Activated B cell treated with CpG ODN at 0.5 μM for 24 hours (primary cell): ENCODE measurements around the gene CAPNS1. TPM values are rescaled to one million over a fixed set of nuclear protein-coding genes. Genes with fewer than 3 reads are reported as not detected.

Source experiments
- ATAC-seq: fragments of 200-7000 bp; cut with Tn5 transposase; one replicate; pipeline ENCODE4 v1.10.0; 2021; ENCODE audit warnings: low read depth, mild to moderate bottlenecking, moderate library complexity
- CTCF ChIA-PET: fragments of 350-600 bp; sonication (Branson Sonifier 250); formaldehyde crosslinking; loops from one replicate; lab custom pipeline; 2021; ENCODE audit warnings: antibody characterized with exemption; lab: Charles Lee
- POLR2A ChIA-PET: fragments of 350-600 bp; sonication (Branson Sonifier 250); formaldehyde crosslinking; loops from one replicate; lab custom pipeline; 2021; ENCODE audit warnings: antibody characterized with exemption; lab: Charles Lee
- DNase-seq: peaks from one replicate; pipeline ENCODE4 v3.0.0; 2022
- H3K27ac Mint-ChIP-seq: one replicate; pipeline ENCODE4 v1.8.0; 2020; ENCODE audit warnings: mixed read lengths
- H3K27me3 Mint-ChIP-seq: one replicate; pipeline ENCODE4 v1.8.0; 2021; ENCODE audit warnings: mixed read lengths
- H3K36me3 Mint-ChIP-seq: one replicate; pipeline ENCODE4 v1.8.0; 2021; ENCODE audit warnings: low read depth, mixed read lengths
- H3K4me1 Mint-ChIP-seq: one replicate; pipeline ENCODE4 v1.8.0; 2021; ENCODE audit warnings: mixed read lengths
- H3K4me3 Mint-ChIP-seq: one replicate; pipeline ENCODE4 v1.8.0; 2020; ENCODE audit warnings: mild to moderate bottlenecking, mixed read lengths
- H3K9me3 Mint-ChIP-seq: one replicate; pipeline ENCODE4 v1.8.0; 2020; ENCODE audit warnings: mixed read lengths
- intact Hi-C: fragments of 100-400 bp; cut with micrococcal nuclease; formaldehyde crosslinking; loops from one replicate; pipeline ENCODE4 v1.15.1; 2024
- total RNA-seq: library from RNA; stranded (reverse); gene quantifications from 2 replicates; pipeline ENCODE4 v1.2.3, GENCODE V29; 2022
- TF ChIP-seq, protein P1 (sequence below): fragments of 200-600 bp; IDR thresholded peaks from one replicate; pipeline ENCODE4 v1.8.0; 2022; ENCODE audit warnings: antibody characterized with exemption, mild to moderate bottlenecking

Gene CAPNS1
- total RNA-seq, 1 donor from 2014 or later = 442 TPM

GRCh38 chr19:36110487-36111199 lies 29.2 kb upstream of the CAPNS1 start, which contains the start of gene OVOL3:
TSS of gene OVOL3 (plus strand) at chr19:36111143. CDS start at chr19:36111203, 60 bp downstream.
- ChIA-PET POLR2A (no interaction called here), CTCF (no interaction called here)
- Mint-ChIP-seq H3K4me1 (peaks cover 25% of the 10 kb centered on the region), H3K36me3 (peaks cover 38% of the 10 kb centered on the region), H3K27ac (peak within 1 kb of the TSS; percentile 11), H3K9me3 (no peaks in the 10 kb centered on the region), H3K27me3 (no peaks in the 10 kb centered on the region), H3K4me3 (peak within 1 kb of the TSS; percentile 32)
- intact Hi-C loops = loop anchor here (10.0 kb wide), 4 partner anchors 176 to 1544 kb away; partner anchors contain the start of genes COX6B1, ETV2, IGFLR1 and LIN37
- DNase-seq (no peak), ATAC-seq (no peak)
- TF ChIP-seq, protein P1, sequence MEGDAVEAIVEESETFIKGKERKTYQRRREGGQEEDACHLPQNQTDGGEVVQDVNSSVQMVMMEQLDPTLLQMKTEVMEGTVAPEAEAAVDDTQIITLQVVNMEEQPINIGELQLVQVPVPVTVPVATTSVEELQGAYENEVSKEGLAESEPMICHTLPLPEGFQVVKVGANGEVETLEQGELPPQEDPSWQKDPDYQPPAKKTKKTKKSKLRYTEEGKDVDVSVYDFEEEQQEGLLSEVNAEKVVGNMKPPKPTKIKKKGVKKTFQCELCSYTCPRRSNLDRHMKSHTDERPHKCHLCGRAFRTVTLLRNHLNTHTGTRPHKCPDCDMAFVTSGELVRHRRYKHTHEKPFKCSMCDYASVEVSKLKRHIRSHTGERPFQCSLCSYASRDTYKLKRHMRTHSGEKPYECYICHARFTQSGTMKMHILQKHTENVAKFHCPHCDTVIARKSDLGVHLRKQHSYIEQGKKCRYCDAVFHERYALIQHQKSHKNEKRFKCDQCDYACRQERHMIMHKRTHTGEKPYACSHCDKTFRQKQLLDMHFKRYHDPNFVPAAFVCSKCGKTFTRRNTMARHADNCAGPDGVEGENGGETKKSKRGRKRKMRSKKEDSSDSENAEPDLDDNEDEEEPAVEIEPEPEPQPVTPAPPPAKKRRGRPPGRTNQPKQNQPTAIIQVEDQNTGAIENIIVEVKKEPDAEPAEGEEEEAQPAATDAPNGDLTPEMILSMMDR = no peak

DNA sequence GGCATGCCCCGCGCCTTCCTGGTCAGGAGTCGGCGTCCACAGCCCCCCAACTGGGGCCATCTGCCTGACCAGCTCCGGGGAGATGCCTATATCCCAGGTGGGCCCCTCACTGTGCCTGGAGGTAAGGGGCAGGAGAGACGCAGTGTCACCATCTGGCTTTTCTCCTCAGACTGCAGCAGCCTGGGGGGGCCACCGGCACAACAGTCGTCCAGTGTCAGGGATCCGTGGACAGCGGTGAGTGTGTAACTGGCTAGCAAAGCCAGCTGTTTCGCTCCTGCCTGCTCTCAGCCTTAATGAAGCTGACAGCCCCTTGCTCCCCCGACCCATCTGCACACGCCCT lies 28.7 kb upstream of the CAPNS1 start:
- CTCF ChIA-PET = no interaction called here
- intact Hi-C loops = loop anchor here (10.0 kb wide), 4 partner anchors 176 to 1544 kb away; partner anchors contain the start of genes COX6B1, ETV2, IGFLR1 and LIN37
- TF ChIP-seq, protein P1 = no peak

DNA sequence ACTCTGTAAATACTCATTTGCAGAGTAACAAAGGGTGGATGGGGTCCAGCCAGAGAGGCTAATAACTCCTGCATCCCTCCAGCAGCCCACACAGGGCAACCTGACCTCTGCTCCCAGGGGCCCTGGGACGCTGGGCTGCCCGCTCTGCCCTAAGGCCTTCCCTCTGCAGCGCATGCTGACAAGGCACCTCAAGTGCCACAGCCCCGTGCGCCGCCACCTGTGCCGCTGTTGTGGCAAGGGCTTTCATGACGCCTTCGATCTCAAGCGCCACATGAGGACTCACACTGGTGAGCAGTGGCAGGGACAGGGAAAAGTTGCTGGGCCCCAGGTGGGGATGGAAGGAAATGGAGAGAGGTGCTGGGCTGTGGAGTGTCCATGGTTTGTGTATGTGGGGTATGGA lies 27.2 kb upstream of the CAPNS1 start:
- CTCF ChIA-PET = no interaction called here
- no peak for DNase-seq
- no peaks in the 10 kb centered on the region for H3K27me3 Mint-ChIP-seq
- H3K36me3 Mint-ChIP-seq = peaks cover 49% of the 10 kb centered on the region
- peak overlapping the region; percentile 92 for H3K4me3 Mint-ChIP-seq
- POLR2A ChIA-PET = interaction anchor here (1.6 kb wide), 1 partner anchor 59 kb away, joined by 4 read pairs; the partner anchor contains the start of gene THAP8
- intact Hi-C loops = loop anchor here (10.0 kb wide), 4 partner anchors 178 to 1542 kb away; partner anchors contain the start of genes COX6B1, ETV2, IGFLR1 and LIN37
- H3K4me1 Mint-ChIP-seq = peaks cover 39% of the 10 kb centered on the region
- TF ChIP-seq, protein P1 = no peak
- ATAC-seq = no peak
- no peaks in the 10 kb centered on the region for H3K9me3 Mint-ChIP-seq
- peak overlapping the region; percentile 36 for H3K27ac Mint-ChIP-seq

More for the DNA sequence above, 28.7 kb upstream of the CAPNS1 start:
- no peak for ATAC-seq
- POLR2A ChIA-PET = no interaction called here
- H3K4me3 Mint-ChIP-seq = no peak overlapping the region
- H3K9me3 Mint-ChIP-seq = no peaks in the 10 kb centered on the region
- H3K36me3 Mint-ChIP-seq = peaks cover 39% of the 10 kb centered on the region
- peaks cover 30% of the 10 kb centered on the region for H3K4me1 Mint-ChIP-seq
- no peak for DNase-seq
- H3K27ac Mint-ChIP-seq = no peak overlapping the region
- no peaks in the 10 kb centered on the region for H3K27me3 Mint-ChIP-seq

DNA sequence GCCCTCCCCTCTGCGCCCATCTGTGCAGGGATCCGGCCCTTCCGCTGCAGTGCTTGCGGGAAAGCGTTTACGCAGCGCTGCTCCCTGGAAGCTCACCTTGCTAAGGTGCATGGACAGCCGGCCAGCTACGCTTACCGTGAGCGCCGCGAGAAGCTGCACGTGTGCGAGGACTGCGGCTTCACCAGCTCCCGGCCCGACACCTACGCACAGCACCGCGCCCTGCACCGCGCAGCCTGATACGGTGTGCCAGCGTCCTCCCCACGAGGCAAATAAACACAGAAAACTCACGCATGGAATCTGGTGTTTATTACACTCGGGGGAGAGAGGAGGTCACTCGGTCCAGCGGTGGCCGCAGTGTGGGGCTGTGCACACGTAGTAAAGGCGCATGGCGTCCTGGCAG lies 26.4 kb upstream of the CAPNS1 start:
- H3K27ac Mint-ChIP-seq = peak overlapping the region; percentile 97
- DNase-seq (no peak), ATAC-seq (no peak)
- CTCF ChIA-PET = interaction anchor here (1.9 kb wide), 1 partner anchor 15 kb away, joined by 8 read pairs; no protein-coding TSS in a partner anchor
- no peaks in the 10 kb centered on the region for H3K27me3 Mint-ChIP-seq
- peak overlapping the region; percentile 92 for H3K4me3 Mint-ChIP-seq
- POLR2A ChIA-PET = interaction anchor here (0.7 to 1.6 kb wide), 3 partner anchors 26 to 118 kb away, joined by 4 to 8 read pairs (median 4); partner anchors contain the start of genes CAPNS1, SDHAF1 and THAP8
- no peaks in the 10 kb centered on the region for H3K9me3 Mint-ChIP-seq
- H3K36me3 Mint-ChIP-seq = peaks cover 55% of the 10 kb centered on the region
- TF ChIP-seq, protein P1 = no peak
- H3K4me1 Mint-ChIP-seq = peaks cover 43% of the 10 kb centered on the region
- intact Hi-C loops = loop anchor here (10.0 kb wide), 4 partner anchors 179 to 1541 kb away; partner anchors contain the start of genes COX6B1, ETV2, IGFLR1 and LIN37
